ENCODE results near the gene RBM10. TPM values are rescaled to one million over a fixed set of nuclear protein-coding genes. Genes with fewer than 3 reads are reported as not detected.

The RBM10 gene
- polyA plus RNA-seq, 4 donors = 46.1 to 66.2 (median 49.8) TPM

DNA sequence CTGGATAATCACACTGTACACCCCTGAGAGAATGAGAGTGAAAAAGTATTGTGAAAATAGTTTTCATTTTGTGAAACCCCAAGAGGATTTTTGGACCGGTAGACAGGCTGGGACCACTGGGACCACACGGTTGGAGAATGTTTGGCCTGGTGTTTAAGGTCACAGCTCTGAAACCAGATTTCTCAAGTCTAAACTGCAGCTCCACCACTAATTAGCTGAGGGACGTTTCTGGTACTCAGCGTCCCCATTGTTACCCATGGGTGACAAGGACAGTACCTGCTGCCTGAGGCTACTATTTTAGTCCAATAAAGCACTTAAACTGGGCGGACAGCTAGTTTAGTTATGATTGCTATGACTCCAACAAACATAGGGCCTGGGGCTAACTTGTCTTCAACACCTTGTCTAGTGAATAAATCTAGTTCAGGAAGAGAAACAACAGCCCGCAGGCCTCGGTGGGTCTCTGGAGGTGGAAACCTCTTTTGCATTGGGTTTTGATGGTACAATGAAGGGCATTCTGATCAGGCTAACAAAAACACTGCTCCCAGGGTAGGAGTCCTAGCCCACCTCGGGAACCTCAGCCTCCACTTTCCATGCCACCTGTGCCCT is 87.3 kb downstream of the RBM10 start:
- DNase-seq (ENCODE audit: low read depth in 4 of 4, low spot score in 3 of 4) = no peak

DNA sequence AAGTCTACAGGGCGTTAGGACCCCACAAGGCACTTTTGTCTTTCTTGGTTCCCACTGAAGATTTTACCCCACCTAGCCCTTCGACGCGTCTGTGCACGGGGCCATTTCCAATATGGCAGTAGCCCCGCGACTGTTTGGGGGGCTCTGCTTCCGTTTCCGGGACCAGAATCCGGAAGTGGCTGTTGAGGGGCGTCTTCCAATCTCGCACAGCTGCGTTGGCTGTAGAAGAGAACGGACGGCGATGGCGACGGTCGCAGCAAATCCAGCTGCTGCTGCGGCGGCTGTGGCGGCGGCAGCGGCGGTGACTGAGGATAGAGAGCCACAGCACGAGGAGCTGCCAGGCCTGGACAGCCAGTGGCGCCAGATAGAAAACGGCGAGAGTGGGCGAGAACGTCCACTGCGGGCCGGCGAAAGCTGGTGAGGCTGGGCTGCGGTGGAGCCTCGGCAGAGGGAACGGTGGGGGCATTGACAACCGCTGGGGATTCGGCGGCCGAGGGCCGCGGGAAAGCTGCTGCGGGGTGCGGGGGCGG is 87.8 kb downstream of the RBM10 start, which contains the start of gene USP11:
USP11 (plus strand) TSS at position 207 of the 530 bp plus-strand sequence; CDS start at position 242, 35 bp downstream.
- no peak for DNase-seq (ENCODE audit: low read depth in 4 of 4, low spot score in 3 of 4)

- peak; percentile 76 to 87 (median 77) for DNase-seq (ENCODE audit: low read depth in 4 of 4, low spot score in 3 of 4)
These were observed 88.5 kb downstream of the RBM10 start for GRCh38 chrX:47233333-47234113.

GRCh38 chrX:47234583-47234982 is 89.6 kb downstream of the RBM10 start:
- no peak for DNase-seq (ENCODE audit: low read depth in 4 of 4, low spot score in 3 of 4)

DNA sequence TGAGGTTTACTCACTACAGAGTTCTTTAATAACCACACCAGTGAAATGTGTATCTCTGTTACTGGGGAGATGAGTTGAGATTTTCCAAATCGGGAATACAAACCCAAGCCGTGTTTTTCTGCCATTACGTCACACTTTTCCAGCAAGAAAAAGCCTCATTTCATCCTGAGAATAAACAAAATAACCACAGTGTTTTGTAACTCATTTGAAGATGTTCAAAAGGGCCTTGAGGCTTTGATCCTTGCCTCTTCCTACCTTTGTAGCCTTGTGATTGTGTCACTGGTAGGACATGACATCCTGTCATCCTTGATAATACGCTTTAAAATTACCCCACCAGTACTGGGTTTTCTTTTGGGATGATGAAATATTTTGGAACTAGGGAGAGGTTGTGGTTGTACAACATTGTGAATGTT is 90.7 kb downstream of the RBM10 start:
- DNase-seq (ENCODE audit: low read depth in 4 of 4, low spot score in 3 of 4) = no peak

Other genes starting within 250 kb of the RBM10 start
- gene JADE3, start 232.8 kb upstream of the RBM10 start, polyA plus RNA-seq (ENCODE audit: insufficient read length in 4 of 4) = 10 to 100 TPM in 3 of 4 donors, 1 to 10 TPM in 1; 8.1 to 27.2 (median 25.0) TPM
- gene RGN, start 66.8 kb upstream of the RBM10 start, polyA plus RNA-seq (ENCODE audit: insufficient read length in 4 of 4) = 10 to 100 TPM in 3 of 4 donors, 1 to 10 TPM in 1; 4.7 to 35.3 (median 29.4) TPM
- 100 to 1,000 TPM in 1 of 4 donors, 10 to 100 TPM in 3; 70.9 to 122 (median 93.6) TPM for gene NDUFB11, start 519 bp upstream of the RBM10 start, polyA plus RNA-seq (ENCODE audit: insufficient read length in 4 of 4)
- 100 to 1,000 TPM; 164 to 289 (median 229) TPM for gene UBA1, start 48.6 kb downstream of the RBM10 start, polyA plus RNA-seq (ENCODE audit: insufficient read length in 4 of 4)
- gene CDK16, start 73.5 kb downstream of the RBM10 start, polyA plus RNA-seq (ENCODE audit: insufficient read length in 4 of 4) = 100 to 1,000 TPM in 3 of 4 donors, 10 to 100 TPM in 1; 97.1 to 134 (median 110) TPM
- 100 to 1,000 TPM; 115 to 154 (median 138) TPM for gene USP11, start 87.8 kb downstream of the RBM10 start, polyA plus RNA-seq (ENCODE audit: insufficient read length in 4 of 4)
- gene ZNF157, start 225.4 kb downstream of the RBM10 start, polyA plus RNA-seq (ENCODE audit: insufficient read length in 4 of 4) = 1 to 10 TPM in 3 of 4 donors, under 1 TPM in 1; 0.90 to 1.4 (median 1.2) TPM

Measured in left renal pelvis (tissue), 4 donors.